ENCODE results near the gene HTR3A.

Gene HTR3A

DNA sequence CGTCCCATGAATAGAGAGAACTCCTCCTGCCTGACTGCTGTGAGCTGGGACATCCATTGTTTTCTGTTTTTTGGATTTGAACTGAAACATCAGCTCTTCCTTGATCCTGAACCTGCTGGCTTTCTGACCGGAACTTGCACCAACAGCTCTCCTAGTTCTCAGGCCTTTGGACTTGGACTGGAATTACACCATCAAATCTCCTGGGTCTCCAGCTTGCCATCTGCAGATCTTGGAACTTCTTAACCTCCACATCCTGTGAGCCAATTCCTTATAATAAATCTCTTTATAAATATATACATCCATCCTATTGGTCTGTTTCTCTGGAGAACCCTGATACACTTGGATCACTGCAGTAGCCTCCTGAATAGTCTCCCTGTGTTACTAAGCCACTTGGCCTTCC is 42.1 kb downstream of the HTR3A start:
- no peak for DNase-seq (ENCODE audit: low read depth in 4 of 4, low spot score in 1 of 4)

DNA sequence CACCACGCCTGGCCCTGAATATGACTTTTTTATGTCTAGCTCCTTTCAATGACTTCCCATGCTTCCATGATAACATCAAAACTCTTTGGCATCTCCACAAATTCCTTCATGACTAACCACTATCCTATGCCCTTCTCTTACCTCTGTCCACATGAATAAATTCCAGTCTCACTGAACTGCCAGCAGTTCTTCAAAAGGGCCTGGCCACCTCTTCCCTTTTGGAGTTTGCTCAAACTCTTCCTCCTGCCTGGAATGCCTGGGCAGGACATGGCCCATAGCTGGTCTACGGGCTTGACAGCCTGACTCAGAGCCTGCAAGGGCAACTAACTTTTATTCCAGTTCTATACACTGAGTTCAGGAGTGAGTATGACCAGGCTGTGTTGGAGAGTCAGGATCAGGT is 42.8 kb downstream of the HTR3A start:
- no peak for DNase-seq (ENCODE audit: low read depth in 4 of 4, low spot score in 1 of 4)

DNA sequence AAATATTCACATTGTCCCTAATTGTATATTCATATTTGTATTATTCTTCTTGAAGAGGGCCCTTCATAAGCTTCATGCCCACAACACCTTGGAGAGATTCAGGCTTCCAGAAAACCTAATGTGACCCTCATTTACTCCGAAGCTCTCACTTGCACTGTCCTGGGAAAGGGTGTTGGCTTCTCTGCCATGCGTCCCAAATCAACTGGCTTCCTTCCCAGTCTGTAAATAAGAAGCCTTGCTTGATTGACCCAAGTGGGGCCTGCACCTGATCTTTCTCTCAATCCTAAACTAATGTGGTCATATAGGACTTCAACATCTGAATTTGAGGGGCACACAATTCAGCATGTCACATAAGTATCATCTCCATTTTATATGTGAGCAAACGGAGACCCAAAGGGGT is 44.1 kb downstream of the HTR3A start:
- DNase-seq (ENCODE audit: low read depth in 4 of 4, low spot score in 1 of 4): no peak

DNA sequence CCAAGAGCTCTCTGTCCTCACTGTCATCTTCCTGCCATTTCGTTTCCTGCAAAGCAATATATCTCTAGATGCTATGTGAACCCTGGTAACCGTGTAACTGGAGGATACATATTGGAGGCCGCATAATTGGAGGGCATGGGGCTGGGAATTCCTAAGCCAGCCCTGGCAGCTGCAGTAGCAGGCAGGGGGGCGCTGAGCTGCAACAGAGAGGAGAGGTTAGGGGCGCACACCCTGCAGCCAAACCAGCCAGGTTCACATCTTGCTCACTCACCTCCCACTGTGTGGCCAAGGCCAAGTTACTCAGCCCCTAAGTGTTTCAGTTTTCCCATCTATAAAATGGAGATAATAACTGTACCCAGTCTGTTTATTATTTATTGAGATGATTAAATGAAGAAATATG is 44.7 kb downstream of the HTR3A start:
- no peak for DNase-seq (ENCODE audit: low read depth in 4 of 4, low spot score in 1 of 4)

DNA sequence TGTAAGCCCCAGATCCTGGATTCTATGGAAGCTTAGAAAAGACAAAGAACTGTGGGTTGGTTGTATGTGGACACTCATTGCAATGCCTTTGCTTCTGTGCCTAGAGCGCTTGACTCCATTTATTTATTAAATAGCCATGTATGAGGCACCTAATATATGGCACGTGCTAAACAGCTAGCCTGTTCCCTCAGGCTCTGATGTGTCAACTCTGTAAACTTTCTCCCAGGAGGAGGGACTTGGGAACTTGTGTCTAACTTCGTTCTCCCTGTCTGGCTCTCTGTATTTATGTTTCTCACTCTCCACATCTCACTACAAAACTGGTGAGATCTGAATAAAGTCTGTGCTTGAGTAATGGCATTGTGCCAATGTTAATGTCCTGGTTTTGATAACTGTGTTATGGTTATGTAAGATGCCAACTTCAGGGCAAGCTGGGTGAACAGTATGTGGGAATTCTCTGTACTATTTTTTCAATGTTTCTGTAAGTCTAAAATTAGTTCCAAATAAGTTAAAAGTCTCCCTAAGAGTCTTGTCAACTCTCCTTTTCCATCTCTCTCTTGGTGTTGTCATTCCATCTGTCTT is 50.5 kb downstream of the HTR3A start:
- DNase-seq (ENCODE audit: low read depth in 4 of 4, low spot score in 1 of 4): no peak

DNA sequence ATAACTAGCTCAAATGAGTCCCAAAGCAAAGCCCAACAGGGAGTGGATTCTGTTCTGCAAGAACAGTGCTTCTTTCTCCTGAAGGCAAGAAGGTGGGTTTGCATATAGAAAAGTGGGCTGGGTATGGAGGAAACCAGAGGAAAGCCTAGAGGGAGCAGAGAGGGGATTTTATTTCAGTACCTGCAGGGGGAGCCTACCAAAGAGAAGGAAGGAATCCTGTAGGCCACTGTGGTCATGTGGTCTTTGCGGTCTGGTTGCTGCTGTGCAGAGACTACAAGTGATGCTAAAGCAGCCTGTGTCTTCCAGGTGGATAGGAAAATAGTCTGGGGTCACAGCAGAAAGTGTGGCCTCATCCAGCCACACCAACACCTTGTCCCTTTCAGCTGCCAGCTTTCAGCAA is 51.4 kb downstream of the HTR3A start:
- DNase-seq (ENCODE audit: low read depth in 4 of 4, low spot score in 1 of 4): no peak

DNA sequence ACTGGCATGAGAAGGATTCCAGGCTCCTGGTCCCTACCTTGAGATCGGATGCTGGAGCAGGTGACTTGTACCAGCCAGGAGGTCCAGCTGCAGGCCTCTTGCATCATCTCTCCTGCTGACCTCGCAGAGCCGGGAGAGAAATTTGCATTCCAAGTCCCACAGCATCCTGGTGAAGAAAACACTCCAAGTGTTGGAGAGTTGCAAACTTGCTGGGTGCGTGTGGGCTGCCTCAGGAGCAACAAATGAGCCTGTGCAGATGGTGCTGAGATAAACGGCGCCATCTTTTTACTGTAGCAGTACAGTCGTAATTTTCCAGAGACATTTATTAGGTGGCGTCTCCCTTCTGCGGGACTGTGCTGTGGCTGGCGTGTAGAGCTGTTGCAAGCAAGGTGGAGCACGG is 52.5 kb downstream of the HTR3A start:
- DNase-seq (ENCODE audit: low read depth in 4 of 4, low spot score in 1 of 4): no peak

DNA sequence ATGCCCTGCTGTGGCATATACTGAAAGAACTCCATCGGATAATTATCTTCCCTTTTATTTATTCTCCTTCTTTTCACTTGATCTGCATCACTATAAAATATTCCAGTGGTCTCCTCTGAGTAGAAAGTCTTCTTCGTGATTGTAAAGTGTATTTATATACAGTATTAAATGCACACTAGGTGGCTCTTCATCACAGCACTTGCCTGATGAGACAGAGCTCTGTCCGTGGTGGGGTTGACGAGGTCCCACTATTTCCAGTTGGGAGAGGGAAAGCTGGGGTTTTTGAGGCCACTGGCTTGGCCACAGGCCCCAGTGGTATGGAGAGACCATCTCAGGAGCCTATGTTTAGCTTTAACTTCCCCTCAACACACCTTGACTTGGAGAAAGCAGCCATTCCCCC is 53.0 kb downstream of the HTR3A start:
- no peak for DNase-seq (ENCODE audit: low read depth in 4 of 4, low spot score in 1 of 4)

DNA sequence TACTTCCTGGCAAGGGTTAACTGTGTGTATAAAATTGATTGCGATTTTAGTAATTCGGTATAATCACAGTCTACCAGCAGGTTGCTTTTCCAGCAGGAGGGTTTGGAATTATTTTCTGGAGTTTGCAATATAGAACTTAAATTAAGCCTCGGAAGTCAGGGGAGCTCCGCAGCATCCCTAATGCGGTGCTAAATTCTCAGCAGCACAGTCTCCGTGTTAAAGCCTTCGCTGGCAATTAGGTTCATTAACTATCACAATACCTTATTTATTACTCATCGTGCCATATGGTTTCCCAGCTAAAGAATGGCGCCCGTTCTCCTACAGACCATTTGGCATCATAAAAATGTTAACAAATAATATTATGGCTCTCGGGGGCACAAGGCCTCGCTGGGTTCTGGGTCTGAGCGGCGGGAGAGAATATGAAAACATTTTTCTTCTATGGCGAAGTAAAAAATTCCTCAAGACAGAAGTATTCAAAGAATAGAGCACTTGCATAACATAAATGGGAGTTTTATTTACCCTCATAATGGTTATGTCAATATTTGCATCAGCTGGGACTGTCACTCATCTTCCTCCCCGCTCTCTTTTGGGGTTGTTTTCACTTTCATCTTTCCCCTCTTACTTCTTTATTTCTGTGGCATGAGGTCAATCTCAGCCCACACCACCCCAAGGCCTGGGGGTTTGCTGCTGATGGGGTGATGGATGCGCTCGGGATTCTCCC is 56.5 kb downstream of the HTR3A start:
- DNase-seq (ENCODE audit: low read depth in 4 of 4, low spot score in 1 of 4): no peak

DNA sequence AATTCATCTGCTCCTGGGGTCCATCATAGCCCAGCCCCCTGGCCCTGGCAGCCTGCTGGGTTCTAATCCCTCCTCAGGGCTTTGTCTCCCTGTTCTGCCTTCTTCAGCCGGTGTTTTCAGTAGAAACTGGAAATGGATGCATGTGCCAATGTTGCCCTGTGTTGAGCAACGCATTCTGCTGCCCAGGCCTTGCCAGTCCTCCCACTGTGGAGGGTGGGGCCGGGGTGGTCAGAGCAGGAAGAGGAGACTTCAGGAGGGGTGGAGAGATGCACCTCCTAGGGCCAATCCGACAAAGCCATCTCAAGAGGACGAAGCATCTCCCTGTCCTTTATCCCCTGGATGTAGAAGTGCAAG is 57.0 kb downstream of the HTR3A start:
- DNase-seq (ENCODE audit: low read depth in 4 of 4, low spot score in 1 of 4): no peak

DNA sequence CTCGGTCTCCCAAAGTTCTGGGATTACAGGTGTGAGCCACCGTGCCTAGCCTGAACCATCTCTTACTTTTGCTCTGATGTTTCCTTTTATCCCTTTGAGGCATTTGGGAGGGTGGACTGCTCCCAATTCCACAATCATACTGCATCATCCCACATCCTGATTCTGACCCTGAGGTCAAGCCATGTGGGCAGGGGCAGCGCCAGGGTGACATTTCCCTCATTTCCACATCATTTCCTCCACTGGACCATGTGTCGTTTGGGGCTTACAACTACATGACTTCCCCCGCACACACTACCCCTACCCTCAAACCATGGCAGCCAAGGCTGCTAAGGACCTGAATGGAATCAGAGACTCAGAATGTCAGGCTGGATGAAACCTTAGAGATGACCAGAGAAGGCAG is 58.2 kb downstream of the HTR3A start:
- no peak for DNase-seq (ENCODE audit: low read depth in 4 of 4, low spot score in 1 of 4)

DNA sequence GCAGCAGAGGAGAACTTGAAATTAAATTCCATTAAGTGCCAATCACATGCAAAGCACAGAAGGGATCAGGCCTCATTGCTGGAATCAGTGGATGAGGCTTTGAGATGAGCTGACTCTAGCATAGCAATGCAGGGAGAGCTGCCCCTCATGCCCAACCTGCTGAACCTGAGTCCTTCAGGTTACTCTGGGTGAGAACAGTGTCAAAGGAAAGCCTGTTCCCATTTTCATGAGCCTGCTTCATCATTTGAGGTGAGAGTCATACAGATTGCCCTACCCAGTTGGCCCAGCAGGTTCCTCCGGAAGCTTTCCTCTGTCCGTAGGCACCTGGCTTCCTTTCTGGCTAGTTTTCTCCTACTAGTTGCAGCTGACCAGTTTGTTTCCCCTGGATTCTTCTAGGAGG is 58.7 kb downstream of the HTR3A start:
- no peak for DNase-seq (ENCODE audit: low read depth in 4 of 4, low spot score in 1 of 4)

DNA sequence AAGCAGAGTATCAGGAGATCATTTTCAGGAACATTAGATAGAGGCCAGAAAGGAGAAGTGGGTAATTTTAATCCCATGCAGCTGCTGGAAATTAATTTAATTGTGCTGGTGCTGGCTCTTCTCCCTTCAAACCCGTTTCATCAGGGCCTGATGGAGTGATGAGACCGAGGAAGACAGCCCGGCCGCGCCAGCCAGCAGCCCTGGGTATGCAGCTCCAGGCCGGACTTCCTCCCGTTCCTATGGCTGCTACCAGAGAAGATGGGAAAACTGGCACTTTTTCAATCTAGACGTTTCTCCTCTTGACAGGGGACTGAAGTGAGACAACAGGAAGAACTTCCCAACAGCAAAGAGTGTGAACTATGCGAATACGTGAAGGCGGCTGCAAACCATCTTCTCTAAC is 60.0 kb downstream of the HTR3A start:
- no peak for DNase-seq (ENCODE audit: low read depth in 4 of 4, low spot score in 1 of 4)

DNA sequence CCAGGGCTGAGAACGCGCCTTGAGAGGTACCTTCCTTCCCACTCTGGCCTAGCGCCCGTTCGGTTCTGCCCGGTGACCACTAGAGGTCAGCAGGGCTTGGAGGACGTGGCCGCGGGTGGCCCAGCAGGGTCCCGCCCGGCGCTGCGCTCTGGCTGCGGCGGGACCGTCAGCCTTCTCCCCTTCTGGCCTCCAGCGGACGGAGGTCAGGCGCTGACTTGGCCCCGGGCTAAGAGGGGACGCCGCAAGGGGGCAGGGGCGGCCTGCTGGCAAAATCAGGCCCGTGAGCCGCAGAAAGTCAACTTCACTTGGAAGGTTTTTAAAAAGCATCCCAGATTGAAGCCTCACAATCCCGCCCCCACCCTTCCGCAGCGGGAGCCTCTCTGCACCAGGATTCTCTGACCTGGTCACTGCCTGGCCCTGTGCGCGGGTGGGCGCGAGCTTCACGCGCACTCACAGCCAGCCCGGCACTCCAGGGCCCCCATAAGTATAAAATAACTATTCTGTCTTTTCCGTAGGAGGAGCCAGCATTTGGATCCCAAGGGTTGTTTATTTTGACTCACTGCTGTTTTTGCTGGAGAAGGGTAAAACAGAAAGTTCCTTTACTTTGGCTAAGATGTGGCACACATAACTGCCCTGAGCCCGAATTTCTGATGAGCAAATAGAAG is 61.4 kb downstream of the HTR3A start:
- peak in 2 of 4 experiments; percentile 26 to 35 for DNase-seq (ENCODE audit: low read depth in 4 of 4, low spot score in 1 of 4)

DNA sequence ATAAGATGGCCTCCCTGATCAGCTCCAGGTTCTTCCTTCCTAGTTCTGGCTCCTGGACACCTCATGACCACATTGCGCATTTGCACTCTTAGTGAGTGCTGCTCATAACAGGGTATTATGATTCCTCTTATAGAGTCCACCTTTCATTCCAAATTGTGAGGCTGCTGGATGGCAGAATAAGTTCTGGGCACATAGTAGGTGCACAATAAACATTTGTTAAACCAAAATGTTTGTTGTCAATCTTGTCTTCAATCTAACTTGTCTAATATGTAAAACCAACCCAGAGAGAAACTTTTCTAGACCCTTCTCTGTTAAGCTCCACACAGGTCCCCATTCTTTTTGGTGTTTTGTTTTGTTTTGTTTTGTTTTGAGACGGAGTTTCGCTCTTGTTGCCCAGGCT is 62.0 kb downstream of the HTR3A start:
- no peak for DNase-seq (ENCODE audit: low read depth in 4 of 4, low spot score in 1 of 4)

DNA sequence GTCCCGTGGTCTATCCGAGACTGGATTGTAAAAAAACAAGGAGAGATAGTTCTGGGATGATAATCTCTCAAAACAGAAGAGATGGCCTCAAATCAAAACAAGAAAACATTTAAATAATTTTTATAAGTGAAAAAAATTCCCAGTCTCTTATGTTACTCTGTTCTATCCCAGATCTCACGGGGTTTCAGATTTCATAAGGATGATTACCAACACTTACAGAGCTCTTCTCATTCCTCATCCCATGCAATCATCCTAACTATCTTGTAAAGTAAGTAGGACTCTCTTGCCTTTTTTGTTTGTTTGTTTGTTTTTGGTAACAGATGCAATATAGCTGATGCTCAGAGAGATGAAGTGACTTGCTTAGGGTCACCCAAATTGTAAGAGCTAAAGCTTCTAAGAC is 64.6 kb downstream of the HTR3A start:
- no peak for DNase-seq (ENCODE audit: low read depth in 4 of 4, low spot score in 1 of 4)
